Tibial nerve (tissue), 4 donors: ENCODE measurements around the gene TMEM259. TPM values are rescaled to one million over a fixed set of nuclear protein-coding genes. Genes with fewer than 3 reads are reported as not detected.
A peak's percentile ranks its signal among the peaks of the same experiment; 100 is the strongest.

Experiments
- DNase-seq, 2 donors: peaks; one replicate each; pipeline ENCODE4 v3.0.0-alpha.2; 2019; ENCODE audit warnings: low spot score in 2 of 2
- H3K27ac ChIP-seq, 4 donors: fragments of 200-600 bp; sonication (generic) in 3 of 4; one replicate each; pipeline ENCODE4 v1.5.1; 2017 to 2019; ENCODE audit warnings: mild to moderate bottlenecking in 1 of 4
- H3K27me3 ChIP-seq, 2 donors: fragments of 200-600 bp; sonication (generic) in 1 of 2; one replicate each; pipeline versions ENCODE4 v1.5.1 to v1.6.0; 2017 to 2019
- H3K36me3 ChIP-seq, 3 donors: fragments of 200-600 bp; sonication (generic); one replicate each; pipeline ENCODE4 v1.5.1; 2018 to 2019
- H3K4me1 ChIP-seq, 4 donors: fragments of 200-600 bp; sonication (generic) in 3 of 4; one replicate each; pipeline ENCODE4 v1.5.1; 2017 to 2019
- H3K4me3 ChIP-seq, 4 donors: fragments of 200-600 bp; sonication (generic) in 3 of 4; one replicate each; pipeline ENCODE4 v1.5.1; 2017 to 2019; ENCODE audit warnings: mild to moderate bottlenecking in 1 of 4, moderate library complexity in 1 of 4
- H3K9me3 ChIP-seq, 4 donors: fragments of 200-600 bp; sonication (generic) in 3 of 4; one replicate each; pipeline ENCODE4 v1.5.1; 2017 to 2019
- CTCF ChIP-seq, 5 experiments: fragments of 200-600 bp in 3 of 5; fragments of 450-650 bp in 2 of 5; sonication (generic) in 3 of 5; IDR thresholded peaks; one replicate each; pipeline ENCODE4 v1.5.1; 2016 to 2019; ENCODE audit warnings: antibody characterized with exemption in 5 of 5, mild to moderate bottlenecking in 3 of 5, moderate library complexity in 2 of 5
- EP300 ChIP-seq, 2 donors: sonication (generic); formaldehyde crosslinking; IDR thresholded peaks; one replicate each; pipeline ENCODE4 v1.6.1; 2017; ENCODE audit warnings: antibody characterized with exemption in 2 of 2, mild to moderate bottlenecking in 1 of 2
- POLR2A ChIP-seq, 2 donors: fragments of 450-650 bp; IDR thresholded peaks; one replicate each; pipeline ENCODE4 v1.6.1; 2017; ENCODE audit warnings: antibody characterized with exemption in 2 of 2, mild to moderate bottlenecking in 2 of 2, moderate library complexity in 2 of 2
- WGBS, 2 donors: methylation state at CpG; one replicate each; pipeline ENCODE4 v1.1.5; 2018; 5-methylcytosine and 5-hydroxymethylcytosine counted together
- total RNA-seq, 4 donors: library from RNA; depleted of rRNA; stranded (reverse); fragments of >200 nt; gene quantifications; one replicate each; pipeline ENCODE4 v1.1.0, GENCODE V29; 2016

Gene TMEM259
- total RNA-seq, 4 donors from 2014 or later, result 229 to 459 (median 325) TPM

GRCh38 chr19:1067341-1067957 lies 46.5 kb upstream of the TMEM259 start:
- no peak for DNase-seq
- 4 to 5% methylated on average over 27 to 29 of the region's 38 CpGs for WGBS, 2 donors
- H3K27me3 ChIP-seq, result peaks cover 2 to 70% of the 10 kb centered on the region in 2 donors
- H3K4me3 ChIP-seq, result peak overlapping the region; percentile 25 to 55 (median 42)
- no peak for TF ChIP-seq EP300 (IDR thresholded peaks at IDR 0.05)
- TF ChIP-seq CTCF (IDR thresholded peaks at IDR 0.05), result no peak
- no peak for TF ChIP-seq POLR2A (IDR thresholded peaks at IDR 0.05)
- peak overlapping the region; percentile 5 to 87 (median 48) for H3K27ac ChIP-seq
- no peaks in the 10 kb centered on the region for H3K9me3 ChIP-seq
- H3K36me3 ChIP-seq, result no peaks in the 10 kb centered on the region
- peaks cover 0 to 69% (median 25%) of the 10 kb centered on the region in 4 donors for H3K4me1 ChIP-seq

GRCh38 chr19:1066748-1067340 lies 45.9 kb upstream of the TMEM259 start, which contains the start of gene ARHGAP45:
TSS of gene ARHGAP45 (plus strand) at chr19:1067167. CDS start at chr19:1067406, 239 bp downstream.
- H3K4me3 ChIP-seq, result peak within 1 kb of the TSS; percentile 25 to 55 (median 42)
- no peak for DNase-seq
- WGBS, 2 donors, result 3 to 6% methylated on average over 14 to 15 of the region's 61 CpGs
- peaks cover 2 to 64% of the 10 kb centered on the region in 2 donors for H3K27me3 ChIP-seq
- no peaks in the 10 kb centered on the region for H3K36me3 ChIP-seq
- peak within 1 kb of the TSS; percentile 5 to 87 (median 48) for H3K27ac ChIP-seq
- peaks cover 0 to 4% (median 0%) of the 10 kb centered on the region in 4 donors for H3K9me3 ChIP-seq
- H3K4me1 ChIP-seq, result peaks cover 0 to 65% (median 23%) of the 10 kb centered on the region in 4 donors
- TF ChIP-seq EP300 (IDR thresholded peaks at IDR 0.05) (no peak), CTCF (IDR thresholded peaks at IDR 0.05) (no peak), POLR2A (IDR thresholded peaks at IDR 0.05) (peak in 1 of 2 donors; percentile 10)

GRCh38 chr19:1066251-1066747 lies 45.4 kb upstream of the TMEM259 start:
- WGBS, 2 donors, result 34 to 49% methylated on average over 15 to 17 of the region's 17 CpGs
- H3K27me3 ChIP-seq, result peaks cover 2 to 59% of the 10 kb centered on the region in 2 donors
- peaks cover 0 to 60% (median 19%) of the 10 kb centered on the region in 4 donors for H3K4me1 ChIP-seq
- no peak for DNase-seq
- TF ChIP-seq POLR2A (IDR thresholded peaks at IDR 0.05) (no peak), EP300 (IDR thresholded peaks at IDR 0.05) (no peak), CTCF (IDR thresholded peaks at IDR 0.05) (no peak)
- peaks cover 0 to 4% (median 0%) of the 10 kb centered on the region in 4 donors for H3K9me3 ChIP-seq
- no peaks in the 10 kb centered on the region for H3K36me3 ChIP-seq
- peak overlapping the region in 2 of 4 donors; percentile 47 to 55 for H3K4me3 ChIP-seq
- peak overlapping the region in 1 of 4 donors; percentile 87 for H3K27ac ChIP-seq

GRCh38 chr19:1065606-1066109 lies 44.7 kb upstream of the TMEM259 start:
- no peak overlapping the region for H3K27ac ChIP-seq
- no peak for DNase-seq
- 21 to 59% methylated on average over 6 to 13 of the region's 17 CpGs for WGBS, 2 donors
- H3K4me1 ChIP-seq, result peaks cover 0 to 53% (median 17%) of the 10 kb centered on the region in 4 donors
- TF ChIP-seq POLR2A (IDR thresholded peaks at IDR 0.05) (no peak), EP300 (IDR thresholded peaks at IDR 0.05) (no peak), CTCF (IDR thresholded peaks at IDR 0.05) (no peak)
- no peaks in the 10 kb centered on the region for H3K36me3 ChIP-seq
- H3K9me3 ChIP-seq, result peaks cover 0 to 6% (median 0%) of the 10 kb centered on the region in 4 donors
- H3K4me3 ChIP-seq, result no peak overlapping the region
- peaks cover 2 to 55% of the 10 kb centered on the region in 2 donors for H3K27me3 ChIP-seq
